GM19463 (cell line): ENCODE data around the gene ERP29.
"Not testable (repeated sequence)": the region's sequence is repeated elsewhere in the genome, so short reads cannot be mapped to it uniquely, and the experiment has no call there.

Experiments
- ATAC-seq: cut with Tn5 transposase; IDR thresholded peaks from one replicate; pipeline ENCODE4 v1.9.1; 2021; ENCODE audit warnings: mild to moderate bottlenecking, moderate library complexity; ENCODE audit not compliant: unreplicated experiment

ERP29 gene

GRCh38 chr12:112031472-112031871, 18.2 kb downstream of the ERP29 start:
- ATAC-seq, result no peak

DNA sequence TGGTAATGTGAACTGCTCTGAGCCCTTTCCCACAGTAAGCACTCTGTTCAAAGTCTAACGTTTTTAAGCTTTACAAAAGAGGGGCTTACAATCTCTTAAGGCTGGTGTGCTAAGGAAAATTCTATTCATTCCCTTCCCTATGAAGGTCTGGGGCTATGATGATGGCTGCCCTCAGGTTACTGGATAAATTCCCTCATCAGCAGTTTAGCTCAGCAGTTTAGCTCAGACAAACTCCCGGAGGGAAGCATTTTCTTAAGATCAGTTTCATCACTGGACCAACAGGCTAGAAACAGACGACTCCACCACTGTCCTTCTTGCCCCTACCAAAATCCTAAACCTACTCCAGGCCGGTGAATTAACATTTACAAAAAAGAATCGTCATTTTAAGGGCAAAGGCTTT, 19.1 kb downstream of the ERP29 start:
- no peak for ATAC-seq

DNA sequence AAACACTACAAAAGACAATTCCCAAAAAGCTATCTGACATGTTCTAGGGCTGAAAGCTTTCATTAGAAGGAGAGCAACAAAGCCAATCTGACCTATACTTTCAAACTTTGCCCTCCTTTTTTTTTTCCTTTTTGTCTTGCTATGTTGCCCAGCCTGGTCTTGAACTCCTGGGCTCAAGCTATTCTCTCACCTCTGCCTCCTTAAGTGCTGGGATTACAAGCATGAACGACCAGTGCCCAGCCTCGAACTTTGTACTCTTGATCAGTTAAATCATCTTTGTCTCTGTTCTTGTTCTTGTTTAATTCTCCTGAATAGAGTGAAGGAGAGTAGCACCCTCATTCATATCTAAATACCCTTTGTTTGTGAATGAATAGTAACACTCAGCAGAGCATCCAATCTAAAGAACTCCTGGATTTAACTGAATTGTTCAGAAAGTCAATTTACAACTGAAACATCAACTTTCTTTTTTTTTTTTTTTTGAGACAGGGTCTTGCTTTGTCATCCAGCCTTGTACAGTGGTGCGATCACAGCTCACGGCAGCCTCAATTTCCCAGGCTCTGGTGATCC, 22.1 kb downstream of the ERP29 start:
- ATAC-seq, result no peak

DNA sequence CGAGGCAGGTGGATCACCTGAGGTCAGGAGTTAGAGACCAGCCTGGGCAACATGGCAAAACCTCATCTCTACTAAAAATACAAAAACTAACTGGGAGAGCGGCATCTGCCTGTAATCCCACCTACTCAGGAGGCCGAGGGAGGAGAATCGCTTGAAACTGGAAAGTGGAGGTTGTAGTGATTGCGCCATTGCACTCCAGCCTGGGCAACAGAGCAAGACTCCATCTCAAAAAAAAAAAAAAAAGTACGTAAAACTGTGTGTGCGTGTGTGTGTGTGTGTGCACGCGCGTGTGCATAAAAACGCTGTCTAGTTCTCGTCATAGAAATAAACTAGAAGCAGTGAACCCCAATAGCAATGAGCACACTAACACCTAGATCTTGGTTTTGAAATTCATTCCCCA, 23.4 kb downstream of the ERP29 start:
- ATAC-seq, result not testable (repeated sequence)

DNA sequence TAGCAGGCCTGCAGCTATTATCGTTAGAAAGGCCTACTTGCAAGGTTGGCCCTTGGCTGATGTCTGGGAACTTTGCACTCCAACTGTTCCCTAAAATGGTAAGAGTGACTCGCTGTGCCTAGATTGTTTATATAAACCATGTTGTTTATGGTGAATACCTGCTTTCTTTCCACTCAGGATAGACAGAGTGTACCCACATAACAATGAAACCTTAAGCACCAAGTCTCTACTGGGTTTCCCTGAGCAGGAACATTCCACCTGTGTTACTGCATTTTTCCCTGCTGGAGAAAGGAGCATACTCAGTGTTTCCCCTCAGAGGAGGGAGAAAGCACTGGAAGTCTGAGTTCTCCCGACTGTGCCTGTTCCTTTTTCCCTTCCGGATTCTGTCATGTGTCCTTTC, 32.8 kb downstream of the ERP29 start:
- ATAC-seq, result no peak

DNA sequence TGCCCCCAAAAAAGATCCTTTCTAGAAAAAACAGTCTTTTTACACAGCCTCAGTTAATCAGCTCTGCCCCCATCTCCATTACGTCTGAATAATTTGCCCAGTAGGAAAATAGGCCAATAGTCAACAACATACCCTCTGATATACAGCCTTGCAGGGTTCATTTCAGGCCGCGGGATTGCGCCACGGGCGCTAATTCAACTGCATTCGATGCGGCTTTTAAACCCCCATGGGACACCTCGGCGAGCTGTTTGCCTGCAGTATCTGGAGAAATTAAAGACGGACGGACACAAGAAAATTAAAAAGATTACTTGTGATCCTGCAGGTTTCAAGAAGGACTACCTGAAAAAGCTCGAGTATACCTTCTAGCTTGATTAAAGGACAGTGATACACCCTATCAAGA, 36.1 kb downstream of the ERP29 start:
- ATAC-seq, result no peak

DNA sequence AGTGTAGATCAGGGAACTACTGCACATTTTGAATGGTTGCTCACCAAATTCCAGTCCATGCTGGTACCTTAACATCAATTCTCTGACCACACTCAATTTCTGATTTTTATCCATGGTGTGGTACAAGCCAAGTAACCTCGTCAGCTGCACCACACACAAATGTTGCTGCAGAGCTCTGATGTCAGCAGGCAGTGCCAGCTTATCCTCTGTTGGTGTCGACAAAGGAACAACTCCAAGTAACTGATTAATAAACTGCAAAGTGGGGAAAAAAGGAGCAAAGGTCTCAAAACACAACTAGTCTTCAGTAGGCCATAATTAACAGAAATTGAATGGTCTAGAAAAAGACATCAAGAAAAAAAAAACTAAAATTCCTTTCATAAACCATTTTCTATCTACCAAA, 47.9 kb downstream of the ERP29 start:
- no peak for ATAC-seq

DNA sequence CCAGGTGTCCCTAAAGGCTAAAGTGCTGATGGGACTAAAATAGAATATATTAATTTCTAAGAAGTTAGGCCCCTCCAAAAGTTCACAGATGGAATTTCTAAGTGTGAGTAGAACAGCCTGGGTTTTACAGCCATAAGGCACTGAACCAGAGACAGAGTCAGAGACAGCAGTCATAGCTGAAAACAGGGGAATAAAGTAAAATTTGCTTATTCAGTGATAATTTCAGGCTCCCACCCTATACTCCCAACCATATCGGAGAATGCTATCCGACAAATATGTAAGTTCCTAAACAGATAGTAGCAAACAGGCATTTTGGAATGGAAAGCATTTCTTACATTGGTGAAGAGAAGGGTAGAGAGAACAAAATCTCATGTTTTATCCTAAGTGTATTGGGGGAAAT, 50.0 kb downstream of the ERP29 start:
- no peak for ATAC-seq

GRCh38 chr12:112066566-112066965, 53.3 kb downstream of the ERP29 start:
- ATAC-seq, result no peak
